ENCODE results near the gene MED13L.

The MED13L gene

DNA sequence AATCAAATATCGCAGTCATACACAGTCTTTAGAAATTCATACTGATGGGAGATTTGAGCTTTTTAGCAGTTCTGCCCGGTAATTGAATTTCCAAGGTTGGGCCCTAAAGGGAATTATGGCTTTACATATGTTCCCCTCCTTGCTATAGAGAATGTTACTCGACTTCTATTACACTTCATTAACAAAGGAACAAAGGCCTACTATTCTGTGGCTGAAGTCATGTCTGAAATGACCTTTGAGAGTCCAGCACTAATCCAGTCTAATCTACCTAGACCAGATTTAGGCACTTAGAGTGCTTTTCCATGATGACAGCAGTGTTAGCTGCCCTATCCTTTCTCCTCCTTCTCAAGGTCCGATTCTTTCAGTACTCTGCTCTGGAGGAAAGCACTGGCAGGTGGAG, 305.3 kb downstream of the MED13L start:
- TF ChIP-seq, protein P1, sequence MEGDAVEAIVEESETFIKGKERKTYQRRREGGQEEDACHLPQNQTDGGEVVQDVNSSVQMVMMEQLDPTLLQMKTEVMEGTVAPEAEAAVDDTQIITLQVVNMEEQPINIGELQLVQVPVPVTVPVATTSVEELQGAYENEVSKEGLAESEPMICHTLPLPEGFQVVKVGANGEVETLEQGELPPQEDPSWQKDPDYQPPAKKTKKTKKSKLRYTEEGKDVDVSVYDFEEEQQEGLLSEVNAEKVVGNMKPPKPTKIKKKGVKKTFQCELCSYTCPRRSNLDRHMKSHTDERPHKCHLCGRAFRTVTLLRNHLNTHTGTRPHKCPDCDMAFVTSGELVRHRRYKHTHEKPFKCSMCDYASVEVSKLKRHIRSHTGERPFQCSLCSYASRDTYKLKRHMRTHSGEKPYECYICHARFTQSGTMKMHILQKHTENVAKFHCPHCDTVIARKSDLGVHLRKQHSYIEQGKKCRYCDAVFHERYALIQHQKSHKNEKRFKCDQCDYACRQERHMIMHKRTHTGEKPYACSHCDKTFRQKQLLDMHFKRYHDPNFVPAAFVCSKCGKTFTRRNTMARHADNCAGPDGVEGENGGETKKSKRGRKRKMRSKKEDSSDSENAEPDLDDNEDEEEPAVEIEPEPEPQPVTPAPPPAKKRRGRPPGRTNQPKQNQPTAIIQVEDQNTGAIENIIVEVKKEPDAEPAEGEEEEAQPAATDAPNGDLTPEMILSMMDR (IDR thresholded peaks at IDR 0.05; ENCODE audit: low read length, missing control alignments) = no peak
- H3K4me3 ChIP-seq (replicated peaks; ENCODE audit: low read depth, low read length) = no peak overlapping the region
- DNase-seq (ENCODE audit: low read depth) = no peak

DNA sequence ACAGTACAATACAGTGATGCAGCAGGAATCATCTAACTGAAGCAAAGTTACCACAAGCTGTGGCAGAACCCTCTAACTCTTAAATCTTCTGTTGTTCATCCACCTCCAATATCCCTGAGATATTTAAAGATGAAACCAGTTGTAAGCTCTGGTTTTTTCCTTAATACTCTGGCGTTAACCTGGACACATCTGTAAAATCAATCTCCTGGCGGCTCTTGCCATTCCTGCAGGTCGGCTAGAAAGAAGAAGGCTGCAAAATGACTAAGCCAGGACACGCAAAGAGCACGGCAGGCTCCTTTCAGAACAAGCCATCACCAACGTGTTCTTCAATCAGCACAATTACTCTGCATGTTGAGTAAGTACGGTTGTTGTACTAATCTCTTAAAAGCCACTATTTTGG, 309.3 kb downstream of the MED13L start:
- TF ChIP-seq, protein P1 (IDR thresholded peaks at IDR 0.05; ENCODE audit: low read length, missing control alignments) = no peak
- no peak overlapping the region for H3K4me3 ChIP-seq (replicated peaks; ENCODE audit: low read depth, low read length)
- DNase-seq (ENCODE audit: low read depth) = no peak

DNA sequence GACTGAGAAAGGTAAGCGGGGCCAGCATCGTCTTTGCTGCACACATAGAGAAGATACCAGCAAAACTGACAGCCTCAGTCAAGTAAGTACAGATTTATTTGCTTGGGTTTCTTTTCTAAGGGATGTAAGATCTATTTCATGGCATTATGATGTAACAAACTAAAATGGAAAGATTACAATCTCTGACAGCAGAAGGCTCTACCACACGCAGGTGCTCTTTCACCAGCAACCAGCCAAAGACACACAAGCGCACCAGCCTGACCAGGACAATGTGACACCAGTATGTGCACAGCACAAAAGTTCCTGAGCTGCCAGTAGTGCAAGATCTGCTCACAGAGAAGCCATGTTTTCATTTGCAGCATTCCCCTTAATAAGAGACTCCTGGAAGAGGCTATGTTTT, 311.1 kb downstream of the MED13L start:
- H3K4me3 ChIP-seq (replicated peaks; ENCODE audit: low read depth, low read length) = no peak overlapping the region
- DNase-seq (ENCODE audit: low read depth) = no peak
- TF ChIP-seq, protein P1 (IDR thresholded peaks at IDR 0.05; ENCODE audit: low read length, missing control alignments) = no peak

DNA sequence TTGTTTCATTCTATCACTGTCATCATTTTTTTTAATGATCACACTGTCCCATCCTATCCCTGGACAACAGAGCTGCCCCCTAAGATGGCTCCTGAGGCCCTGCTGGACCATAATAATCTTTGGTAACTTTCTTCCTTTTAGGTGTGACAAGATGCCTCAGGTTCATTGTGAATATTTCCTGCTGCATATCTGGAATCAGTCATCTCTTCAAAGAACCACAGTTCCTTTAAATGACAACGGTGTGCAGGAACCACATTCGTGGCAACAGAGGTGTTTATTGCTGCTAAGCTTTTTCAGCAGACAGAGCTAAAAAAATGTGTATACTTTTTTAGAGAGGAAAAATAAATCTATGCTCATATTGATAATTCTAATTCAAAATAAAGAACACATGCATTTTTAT, 312.9 kb downstream of the MED13L start:
- TF ChIP-seq, protein P1 (IDR thresholded peaks at IDR 0.05; ENCODE audit: low read length, missing control alignments) = no peak
- no peak for DNase-seq (ENCODE audit: low read depth)
- H3K4me3 ChIP-seq (replicated peaks; ENCODE audit: low read depth, low read length) = no peak overlapping the region

DNA sequence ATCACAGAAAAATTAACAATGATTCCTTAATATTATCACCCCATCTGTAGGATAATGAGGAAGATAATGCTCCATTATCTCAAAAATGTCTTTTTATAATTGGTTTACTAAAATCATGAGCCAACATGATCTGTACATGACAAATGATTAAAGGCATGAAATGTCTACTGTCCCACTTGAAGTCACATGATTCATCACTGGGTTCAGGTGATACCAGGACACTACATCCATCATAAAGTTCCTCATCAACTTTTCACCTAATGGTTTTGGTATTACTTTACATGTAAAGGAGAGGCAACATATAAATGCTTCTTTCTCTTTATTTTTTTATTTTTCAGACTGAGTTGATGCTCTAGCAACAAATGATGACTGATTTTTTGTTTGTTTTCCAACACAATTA, 313.3 kb downstream of the MED13L start:
- H3K4me3 ChIP-seq (replicated peaks; ENCODE audit: low read depth, low read length) = no peak overlapping the region
- DNase-seq (ENCODE audit: low read depth) = no peak
- TF ChIP-seq, protein P1 (IDR thresholded peaks at IDR 0.05; ENCODE audit: low read length, missing control alignments) = no peak

DNA sequence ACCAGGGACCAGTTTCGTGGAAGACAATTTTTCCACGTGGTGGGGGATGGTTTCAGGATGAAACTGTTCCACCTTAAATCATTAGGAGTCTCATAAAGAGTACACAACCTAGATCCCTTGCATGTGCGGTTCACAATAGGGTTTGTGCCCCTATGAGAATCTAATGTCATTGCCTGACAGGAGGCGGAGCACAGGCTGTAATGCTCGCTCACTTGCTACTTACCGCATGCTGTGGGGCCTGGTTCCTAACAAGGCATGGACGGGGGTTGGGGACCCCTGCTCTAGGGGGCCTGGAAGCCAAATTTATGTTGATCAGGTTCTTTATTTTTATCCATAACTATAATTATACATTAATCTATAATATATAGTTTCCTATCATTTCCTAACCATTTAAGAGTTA, 315.3 kb downstream of the MED13L start:
- TF ChIP-seq, protein P1 (IDR thresholded peaks at IDR 0.05; ENCODE audit: low read length, missing control alignments) = no peak
- no peak for DNase-seq (ENCODE audit: low read depth)

DNA sequence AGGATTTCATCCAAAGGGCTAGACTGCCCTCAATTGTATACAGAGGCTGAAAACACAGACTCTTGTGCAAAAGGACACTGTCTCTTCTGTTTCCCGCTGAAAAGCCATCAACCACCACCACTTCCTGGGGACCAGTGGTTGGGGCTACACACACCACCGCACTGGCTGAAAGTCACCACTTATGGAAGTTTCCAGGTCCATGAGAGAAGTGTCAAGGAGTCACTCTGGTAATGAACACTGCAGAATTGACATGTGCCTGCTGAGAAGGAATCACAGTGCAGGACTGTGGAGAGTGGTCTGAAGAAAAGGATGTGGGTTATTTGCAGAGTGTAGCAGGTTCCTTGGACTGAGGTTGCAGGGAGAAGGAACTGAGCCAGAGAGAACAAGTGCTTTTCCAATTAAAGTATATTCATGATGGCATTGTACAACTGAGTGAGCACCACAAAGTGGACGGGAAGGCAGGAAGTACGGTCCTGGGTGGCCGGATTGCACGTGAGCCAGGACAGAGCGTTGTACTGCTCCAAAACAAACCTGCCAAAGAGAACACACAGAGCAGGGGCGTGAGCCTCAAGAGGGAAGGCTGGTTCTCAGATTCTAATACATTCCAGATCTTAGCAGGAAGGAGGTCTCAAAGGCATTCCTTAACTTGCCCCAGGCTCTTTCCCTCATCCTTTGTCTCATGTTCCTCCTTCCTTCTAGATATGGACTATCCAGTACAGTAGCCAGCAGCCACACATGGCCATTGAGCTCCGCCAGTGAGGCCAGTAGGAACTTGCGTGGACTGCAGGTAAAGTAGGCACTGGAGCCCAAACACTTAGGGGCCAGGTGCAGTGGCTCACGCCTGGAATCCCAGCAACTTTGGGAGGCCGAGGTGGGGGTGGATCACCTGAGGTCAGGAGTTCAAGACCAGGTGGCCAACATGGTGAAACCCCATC, 316.4 kb downstream of the MED13L start:
- DNase-seq (ENCODE audit: low read depth) = no peak
- TF ChIP-seq, protein P1 (IDR thresholded peaks at IDR 0.05; ENCODE audit: low read length, missing control alignments) = no peak
- H3K4me3 ChIP-seq (replicated peaks; ENCODE audit: low read depth, low read length) = no peak overlapping the region

More for the DNA sequence above, 315.3 kb downstream of the MED13L start:
- no peak overlapping the region for H3K4me3 ChIP-seq (replicated peaks; ENCODE audit: low read depth, low read length)
